ENCODE results near the gene ATF6.

The ATF6 gene

DNA sequence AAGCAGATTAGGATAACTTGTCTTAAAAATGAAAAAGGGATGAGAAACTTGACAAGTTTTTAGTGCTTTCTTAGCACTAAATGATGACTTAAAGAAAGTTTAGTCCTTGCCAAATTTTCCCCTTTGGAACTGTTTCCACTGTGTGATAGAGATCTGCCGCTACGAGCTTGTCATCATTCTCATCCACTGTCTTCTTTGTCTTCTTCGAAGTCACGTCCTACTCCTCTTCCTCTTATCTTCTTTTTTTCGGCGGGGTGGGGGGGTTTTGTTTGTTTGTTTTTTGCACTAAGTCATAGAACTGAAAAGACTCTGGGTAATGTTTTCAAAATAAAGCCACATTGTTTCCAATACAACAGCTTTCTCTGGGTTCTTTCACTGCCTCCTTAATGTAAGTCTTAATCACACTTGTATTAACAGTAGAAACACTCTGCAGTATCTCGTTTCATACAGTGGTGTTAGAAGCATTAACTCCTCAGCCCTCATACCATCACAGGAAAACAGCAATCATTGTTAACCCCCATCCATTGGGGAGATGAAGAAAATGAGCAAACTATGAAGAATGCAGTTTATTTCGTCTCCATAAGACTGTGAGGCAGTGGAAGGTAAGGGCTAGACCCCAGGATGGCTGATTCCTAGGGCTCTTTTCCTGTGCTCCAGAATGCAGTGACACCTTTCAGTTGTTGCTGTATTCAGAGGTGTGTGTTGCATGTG, 175.8 kb downstream of the ATF6 start:
- DNase-seq (ENCODE audit: low read depth in 2 of 2) = no peak

DNA sequence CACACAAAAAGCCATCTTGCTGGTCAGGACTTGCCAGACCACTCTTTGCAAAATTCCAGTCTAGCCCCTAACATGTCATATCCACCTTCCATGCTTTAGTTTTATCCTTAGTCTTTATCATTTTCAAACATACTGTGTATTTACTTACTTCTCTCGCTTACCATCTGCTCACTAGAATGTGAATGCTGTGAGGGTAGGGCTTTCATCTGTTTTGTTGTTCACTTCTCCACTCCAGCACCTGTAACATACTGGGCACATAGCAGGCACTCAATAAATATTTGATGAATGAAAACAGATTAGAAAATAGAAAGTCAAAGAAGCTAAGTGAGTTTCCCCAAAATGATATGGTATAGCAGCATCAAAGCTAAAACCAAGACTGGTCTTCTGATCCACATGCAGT, 177.6 kb downstream of the ATF6 start:
- no peak for DNase-seq (ENCODE audit: low read depth in 2 of 2)

DNA sequence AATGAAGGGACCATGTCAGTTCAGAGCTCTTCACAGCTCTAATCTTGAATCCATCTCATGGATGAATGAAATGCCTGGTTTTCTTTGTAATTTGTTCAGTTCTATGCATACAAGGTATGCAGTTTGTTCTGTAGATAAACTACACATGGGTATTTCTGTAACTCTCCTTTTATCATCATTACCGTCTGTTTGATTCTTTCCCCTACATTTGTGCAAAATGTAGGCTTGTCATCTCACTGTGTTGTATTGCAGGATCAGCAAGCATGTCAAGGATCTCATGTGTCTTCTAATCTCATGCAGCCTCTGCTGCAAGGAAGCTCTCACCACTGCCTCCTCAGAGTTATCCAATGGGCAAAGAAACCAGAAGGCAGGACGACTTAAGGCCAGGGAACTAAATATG, 178.3 kb downstream of the ATF6 start:
- DNase-seq (ENCODE audit: low read depth in 2 of 2) = no peak

- no peak for DNase-seq (ENCODE audit: low read depth in 2 of 2)
Observed at GRCh38 chr1:161945306-161946060, 179.4 kb downstream of the ATF6 start.

- DNase-seq (ENCODE audit: low read depth in 2 of 2) = no peak
Observed at GRCh38 chr1:161946071-161946987, 180.2 kb downstream of the ATF6 start.

DNA sequence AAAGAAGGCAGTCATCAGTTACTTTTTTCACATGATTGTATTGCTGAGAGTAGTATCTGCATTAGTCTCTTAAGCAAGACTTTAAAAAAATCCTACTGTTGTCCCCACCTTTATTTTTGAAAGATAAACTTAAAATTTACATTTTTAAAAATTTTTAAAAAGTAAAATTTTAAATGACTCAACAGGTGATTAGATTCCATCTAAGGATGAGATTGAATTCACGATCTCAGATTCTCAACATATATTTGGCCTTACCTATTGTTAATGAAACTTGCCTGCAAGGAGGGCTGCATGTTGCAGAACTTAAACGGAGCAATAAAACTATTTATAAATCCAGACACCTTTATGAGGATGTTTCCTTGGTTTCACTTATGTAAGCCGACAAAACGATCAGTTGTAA, 182.3 kb downstream of the ATF6 start:
- no peak for DNase-seq (ENCODE audit: low read depth in 2 of 2)

GRCh38 chr1:161949548-161949947, 183.4 kb downstream of the ATF6 start:
- DNase-seq (ENCODE audit: low read depth in 2 of 2) = no peak

- DNase-seq (ENCODE audit: low read depth in 2 of 2) = no peak
Observed at GRCh38 chr1:161950377-161950776, 184.3 kb downstream of the ATF6 start.

- no peak for DNase-seq (ENCODE audit: low read depth in 2 of 2)
Observed at GRCh38 chr1:161951646-161952045, 185.5 kb downstream of the ATF6 start.

- no peak for DNase-seq (ENCODE audit: low read depth in 2 of 2)
Observed at GRCh38 chr1:161952607-161953172, 186.6 kb downstream of the ATF6 start.

- DNase-seq (ENCODE audit: low read depth in 2 of 2) = no peak
Observed at GRCh38 chr1:161953256-161953920, 187.3 kb downstream of the ATF6 start.

DNA sequence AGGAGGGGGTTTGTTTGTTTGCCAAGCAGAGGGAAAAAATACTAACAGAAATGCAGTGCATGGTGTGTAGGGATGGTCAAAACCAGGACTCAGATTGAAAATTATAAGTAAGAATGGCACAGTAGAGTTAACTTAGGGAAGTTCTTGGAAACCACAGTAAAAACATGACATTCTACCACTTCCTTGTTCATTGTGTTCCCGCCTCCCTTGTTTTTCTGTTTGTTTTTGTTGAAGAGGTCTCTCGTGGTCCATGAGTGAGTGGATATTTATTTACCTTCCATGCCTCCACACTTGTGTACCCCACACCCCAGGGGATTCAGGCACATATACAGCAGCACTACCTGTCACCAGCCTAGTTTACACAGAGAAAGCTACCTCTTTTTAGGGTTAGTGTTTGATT, 187.9 kb downstream of the ATF6 start:
- no peak for DNase-seq (ENCODE audit: low read depth in 2 of 2)

GRCh38 chr1:161954466-161954865, 188.3 kb downstream of the ATF6 start:
- DNase-seq (ENCODE audit: low read depth in 2 of 2) = no peak

DNA sequence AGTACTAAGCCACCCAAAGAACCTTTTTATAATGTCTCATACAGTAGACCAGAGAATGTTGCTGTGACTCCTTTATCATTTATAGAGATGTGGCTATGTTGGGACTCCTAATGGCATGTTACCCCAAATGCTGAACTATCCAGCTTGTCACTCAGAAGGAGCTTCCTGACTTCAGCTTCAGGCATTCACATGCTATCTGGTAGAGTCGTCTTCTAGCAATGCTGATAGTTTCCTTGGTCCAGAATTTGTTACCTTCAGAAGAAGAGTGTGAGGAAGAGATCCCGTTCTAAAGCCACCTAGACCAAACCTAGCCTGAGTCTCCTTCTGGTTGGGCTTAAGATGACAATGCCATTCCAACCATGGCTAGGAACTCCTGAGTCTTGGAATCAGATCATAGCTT, 189.5 kb downstream of the ATF6 start:
- no peak for DNase-seq (ENCODE audit: low read depth in 2 of 2)

DNA sequence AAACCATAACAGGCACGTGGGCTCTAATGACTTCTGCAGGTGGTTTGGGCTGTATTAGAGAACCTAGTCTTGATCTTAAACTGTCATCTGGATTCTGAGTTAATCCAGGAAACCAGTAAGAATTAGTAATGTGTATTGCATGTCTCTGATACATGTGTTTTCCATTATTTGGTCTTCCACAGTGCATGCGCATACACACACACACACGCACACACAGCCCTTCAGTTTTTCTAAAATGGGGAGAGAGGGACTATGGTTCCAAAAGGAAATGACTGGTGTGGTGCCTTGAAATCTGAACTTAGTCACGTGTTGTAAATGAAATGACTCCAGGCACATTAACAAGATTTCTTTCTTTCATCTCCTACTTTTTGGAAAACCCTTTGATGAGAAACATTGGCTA, 190.0 kb downstream of the ATF6 start:
- DNase-seq (ENCODE audit: low read depth in 2 of 2) = no peak

DNA sequence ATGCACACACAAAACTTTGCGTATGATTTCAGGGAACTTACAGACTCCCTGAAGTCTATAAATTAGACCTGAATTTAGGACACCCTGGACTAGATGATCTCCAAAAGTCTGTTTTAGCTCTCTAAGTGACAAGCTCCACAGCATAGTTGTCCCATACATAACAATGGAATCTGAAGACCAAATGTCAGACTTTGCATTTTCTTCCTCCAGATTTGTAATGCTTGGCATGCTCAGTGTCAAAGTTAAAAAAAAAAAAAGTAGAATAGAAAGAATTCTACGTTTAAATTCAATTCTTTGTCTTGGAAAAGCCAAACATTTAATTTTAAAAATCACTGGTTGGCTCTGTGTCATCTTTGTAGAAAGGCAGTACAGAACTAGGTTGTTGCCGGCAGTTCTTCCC, 190.8 kb downstream of the ATF6 start:
- DNase-seq (ENCODE audit: low read depth in 2 of 2) = no peak

- no peak for DNase-seq (ENCODE audit: low read depth in 2 of 2)
Observed at GRCh38 chr1:161958425-161958824, 192.3 kb downstream of the ATF6 start.

- peak in 1 of 2 donors; percentile 27 for DNase-seq (ENCODE audit: low read depth in 2 of 2)
Observed at GRCh38 chr1:161962091-161962887, 196.2 kb downstream of the ATF6 start.

DNA sequence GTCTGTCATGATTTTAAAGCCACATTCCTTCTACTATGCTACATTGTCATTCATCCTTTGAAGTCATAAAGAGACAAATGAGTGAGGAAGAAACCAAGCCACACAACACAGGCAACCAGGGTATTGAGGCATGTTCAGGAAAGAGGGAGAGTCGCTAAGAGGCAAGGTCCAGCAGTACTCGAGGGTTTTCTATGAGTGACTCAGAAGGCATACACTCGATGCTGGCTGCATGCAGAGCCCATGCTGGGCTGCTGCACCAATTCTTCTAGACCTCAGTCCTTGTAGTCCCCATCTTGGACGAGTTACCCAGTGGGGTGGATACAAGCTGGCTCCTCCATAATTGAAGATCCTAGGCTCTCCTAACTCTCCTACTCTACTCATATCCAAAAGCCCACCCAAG, 199.9 kb downstream of the ATF6 start:
- no peak for DNase-seq (ENCODE audit: low read depth in 2 of 2)

- DNase-seq (ENCODE audit: low read depth in 2 of 2) = no peak
Observed at GRCh38 chr1:161970036-161970435, 203.9 kb downstream of the ATF6 start.

- no peak for DNase-seq (ENCODE audit: low read depth in 2 of 2)
Observed at GRCh38 chr1:161970633-161971032, 204.5 kb downstream of the ATF6 start.

All from stimulated activated CD4-positive, alpha-beta T cell treated with anti-CD3 and anti-CD28 coated beads, Interleukin-1b, Interleukin-23, amount 100 ng/mL, for 4 hours (primary cell).